ENCODE data around the gene CLSTN1. TPM values are rescaled to one million over a fixed set of nuclear protein-coding genes. Genes with fewer than 3 reads are reported as not detected.

Gene CLSTN1
- total and polyA plus RNA-seq, 2 donors from 2014 or later: 114 to 158 TPM

- Histone ChIP-seq H3K27me3 (ENCODE audit: control insufficient read depth, insufficient read depth, low read length) (no peaks in the 10 kb centered on the region), H3K9me3 (ENCODE audit: control insufficient read depth in 2 of 3, insufficient read depth in 1 of 3, low read length in 3 of 3) (no peaks in the 10 kb centered on the region), H3K36me3 (ENCODE audit: control insufficient read depth in 2 of 3, insufficient read depth in 3 of 3, low read length in 3 of 3) (peaks cover 0 to 10% (median 0%) of the 10 kb centered on the region in 3 donors), H3K27ac (ENCODE audit: low read depth in 2 of 2, low read length in 2 of 2) (no peak overlapping the region), H3K4me1 (ENCODE audit: control insufficient read depth in 2 of 3, insufficient read depth in 2 of 3, low read depth in 1 of 3, low read length in 3 of 3) (no peaks in the 10 kb centered on the region), H3K9ac (ENCODE audit: low read length in 3 of 3) (no peak overlapping the region), H3K4me3 (ENCODE audit: low read length in 3 of 3) (no peak overlapping the region)
- no peak for TF ChIP-seq CTCF (IDR thresholded peaks at IDR 0.05; ENCODE audit: borderline replicate concordance, extremely low read depth, insufficient read depth)
- intact Hi-C loops (cut with DNase I): no loop called here
- DNase-seq (no peak), FAIRE-seq (no peak)
These were observed 54.8 kb downstream of the CLSTN1 start for GRCh38 chr1:9768983-9769382.

- no peak for FAIRE-seq
These were observed 55.6 kb downstream of the CLSTN1 start for GRCh38 chr1:9767964-9768668.

DNA sequence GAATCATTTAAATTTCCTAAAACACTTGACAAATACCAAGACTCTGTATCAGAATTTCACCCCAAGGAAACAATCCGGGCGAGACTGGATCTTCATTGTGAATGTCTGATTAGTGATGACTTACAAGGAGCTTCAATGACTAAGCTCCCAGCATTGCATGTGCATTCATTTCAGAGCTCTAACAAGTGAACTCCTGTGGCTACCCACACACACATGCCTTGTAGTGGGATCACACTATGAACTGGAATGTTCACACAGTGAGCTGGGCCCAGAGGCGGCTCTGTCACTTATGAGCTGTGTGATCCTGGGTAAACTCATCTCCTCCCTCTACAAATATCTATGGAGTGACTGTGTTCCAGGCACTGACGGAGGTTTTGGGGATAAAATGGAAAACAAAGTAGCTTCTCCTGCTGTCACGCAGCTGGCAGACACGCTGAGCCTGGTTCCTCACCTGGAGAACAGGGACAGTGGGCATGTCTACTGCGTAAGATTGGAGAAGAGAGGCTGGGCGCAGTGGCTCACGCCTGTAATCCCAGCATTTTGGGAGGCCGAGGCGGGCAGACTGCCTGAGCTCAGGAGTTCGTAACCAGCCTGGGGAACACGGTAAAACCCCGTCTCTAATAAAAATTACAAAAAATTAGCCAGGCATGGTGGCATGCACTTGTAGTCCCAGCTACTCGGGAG is 56.9 kb downstream of the CLSTN1 start:
- no peak overlapping the region for H3K4me3 ChIP-seq (ENCODE audit: low read length in 3 of 3)
- intact Hi-C loops (cut with DNase I): no loop called here
- no peak overlapping the region for H3K9ac ChIP-seq (ENCODE audit: low read length in 3 of 3)

More at GRCh38 chr1:9767964-9768668, 55.6 kb downstream of the CLSTN1 start:
- DNase-seq: no peak
- Histone ChIP-seq H3K9ac (ENCODE audit: low read length in 3 of 3) (no peak overlapping the region), H3K36me3 (ENCODE audit: control insufficient read depth in 2 of 3, insufficient read depth in 3 of 3, low read length in 3 of 3) (peaks cover 0 to 10% (median 0%) of the 10 kb centered on the region in 3 donors), H3K27ac (ENCODE audit: low read depth in 2 of 2, low read length in 2 of 2) (no peak overlapping the region), H3K4me3 (ENCODE audit: low read length in 3 of 3) (no peak overlapping the region), H3K4me1 (ENCODE audit: control insufficient read depth in 2 of 3, insufficient read depth in 2 of 3, low read depth in 1 of 3, low read length in 3 of 3) (no peaks in the 10 kb centered on the region), H3K9me3 (ENCODE audit: control insufficient read depth in 2 of 3, insufficient read depth in 1 of 3, low read length in 3 of 3) (no peaks in the 10 kb centered on the region), H3K27me3 (ENCODE audit: control insufficient read depth, insufficient read depth, low read length) (no peaks in the 10 kb centered on the region)
- intact Hi-C loops (cut with DNase I): no loop called here
- TF ChIP-seq CTCF (IDR thresholded peaks at IDR 0.05; ENCODE audit: borderline replicate concordance, extremely low read depth, insufficient read depth): no peak

More for the DNA sequence above, 56.9 kb downstream of the CLSTN1 start:
- TF ChIP-seq CTCF (IDR thresholded peaks at IDR 0.05; ENCODE audit: borderline replicate concordance, extremely low read depth, insufficient read depth): no peak
- H3K9me3 ChIP-seq (ENCODE audit: control insufficient read depth in 2 of 3, insufficient read depth in 1 of 3, low read length in 3 of 3): no peaks in the 10 kb centered on the region
- no peaks in the 10 kb centered on the region for H3K36me3 ChIP-seq (ENCODE audit: control insufficient read depth in 2 of 3, insufficient read depth in 3 of 3, low read length in 3 of 3)
- DNase-seq: no peak
- H3K27me3 ChIP-seq (ENCODE audit: control insufficient read depth, insufficient read depth, low read length): no peaks in the 10 kb centered on the region
- H3K27ac ChIP-seq (ENCODE audit: low read depth in 2 of 2, low read length in 2 of 2): no peak overlapping the region
- no peaks in the 10 kb centered on the region for H3K4me1 ChIP-seq (ENCODE audit: control insufficient read depth in 2 of 3, insufficient read depth in 2 of 3, low read depth in 1 of 3, low read length in 3 of 3)
- no peak for FAIRE-seq
